CD4-positive, alpha-beta T cell treated with Interleukin-17A for 1 hour (primary cell): ENCODE results near the gene FAM13C.

Source experiments
- DNase-seq: peaks from one replicate; pipeline ENCODE4 v3.0.0-alpha.2; 2020

The FAM13C gene

DNA sequence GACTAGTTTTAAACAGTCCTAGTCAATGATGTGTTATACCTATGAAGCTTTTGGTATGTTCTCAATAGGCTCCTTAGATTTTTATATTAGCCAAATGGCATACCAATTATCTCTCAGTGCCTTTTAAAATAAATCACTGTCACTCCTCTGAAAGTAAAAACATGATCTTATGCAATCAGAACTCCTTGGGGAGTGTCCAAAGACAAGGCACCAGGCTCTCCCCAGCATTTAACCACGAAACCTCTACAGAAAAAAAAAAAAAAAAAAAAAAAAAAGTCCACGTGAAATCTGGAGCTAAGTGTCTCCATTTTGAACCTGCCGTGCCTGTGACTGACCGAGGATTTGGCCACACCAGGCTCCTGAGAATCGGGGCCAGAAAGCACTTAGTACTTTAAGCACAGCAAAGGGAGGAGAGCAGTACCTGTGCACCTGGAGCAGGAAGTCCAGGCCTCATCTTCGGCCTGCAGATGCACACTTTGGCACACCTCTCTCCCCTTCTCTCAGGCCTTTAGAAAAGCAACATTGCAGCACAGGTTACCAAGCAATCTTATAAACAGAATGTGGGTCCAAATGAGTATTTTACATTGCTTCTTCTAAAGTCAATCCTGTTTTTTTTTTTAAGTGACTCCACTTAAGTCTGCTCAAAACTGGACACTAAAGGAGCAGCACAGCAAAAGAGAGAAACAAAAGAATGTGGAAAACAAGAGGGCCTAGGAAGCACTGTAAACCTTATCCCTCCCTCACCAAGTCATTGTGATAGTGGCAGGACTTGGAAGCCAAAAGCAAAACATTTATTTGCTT lies 1.5 kb downstream of the FAM13C start:
- DNase-seq = no peak

DNA sequence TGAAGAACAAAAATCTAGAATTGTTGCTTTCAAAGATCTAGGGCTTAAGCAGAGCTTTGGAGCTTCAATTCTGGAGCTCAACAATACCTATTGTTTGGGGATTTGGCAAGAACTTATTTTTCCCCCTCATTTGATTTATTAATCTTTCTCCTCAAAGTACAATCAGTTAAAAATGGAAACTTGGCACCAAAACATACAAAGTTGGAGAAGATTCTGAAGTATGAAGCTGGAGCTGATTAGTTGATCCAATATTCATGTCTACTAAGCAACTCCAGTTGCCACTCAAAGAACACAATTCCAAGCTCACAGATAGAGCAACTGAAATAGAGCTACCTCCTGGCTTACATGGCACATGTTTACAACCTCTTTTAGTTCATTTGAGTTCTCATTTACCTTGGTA lies 3.8 kb downstream of the FAM13C start:
- DNase-seq = no peak

DNA sequence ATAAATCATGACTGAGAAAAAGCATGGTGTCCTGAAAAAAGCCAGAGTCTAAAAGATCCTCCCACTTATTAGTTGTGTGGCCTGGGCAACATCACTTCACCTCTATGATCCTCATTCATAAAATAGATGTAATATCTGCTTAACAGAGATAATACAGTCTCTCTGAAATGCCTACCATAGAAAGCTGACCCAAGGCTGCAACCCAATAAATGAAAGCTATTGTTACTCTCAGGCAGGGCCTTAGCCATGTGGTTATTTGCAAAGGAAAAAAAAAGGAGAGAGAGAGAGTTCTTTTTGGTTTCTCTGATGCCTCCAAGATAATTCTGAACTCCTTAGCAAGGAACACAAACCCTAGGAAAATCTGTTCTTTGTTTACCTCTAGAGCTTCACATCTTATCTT lies 7.9 kb downstream of the FAM13C start:
- no peak for DNase-seq

DNA sequence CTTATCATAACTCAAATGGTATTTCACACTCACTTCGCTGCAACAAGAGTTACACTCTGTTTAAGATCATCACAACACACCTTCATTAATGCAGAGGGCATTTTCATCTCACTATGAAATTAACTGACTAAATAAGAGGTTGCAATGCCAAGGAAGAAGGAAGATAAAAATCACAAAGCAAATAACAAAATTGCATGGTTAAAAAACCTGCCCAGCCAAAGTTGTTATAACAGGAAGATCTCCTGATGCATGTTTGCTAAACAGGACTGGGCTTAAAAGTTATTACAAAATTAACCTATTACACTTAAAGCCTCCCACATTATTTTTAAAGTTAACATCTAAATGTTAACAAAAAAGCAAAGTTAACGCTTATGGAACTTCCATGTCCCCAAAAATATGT lies 11.8 kb downstream of the FAM13C start:
- no peak for DNase-seq

DNA sequence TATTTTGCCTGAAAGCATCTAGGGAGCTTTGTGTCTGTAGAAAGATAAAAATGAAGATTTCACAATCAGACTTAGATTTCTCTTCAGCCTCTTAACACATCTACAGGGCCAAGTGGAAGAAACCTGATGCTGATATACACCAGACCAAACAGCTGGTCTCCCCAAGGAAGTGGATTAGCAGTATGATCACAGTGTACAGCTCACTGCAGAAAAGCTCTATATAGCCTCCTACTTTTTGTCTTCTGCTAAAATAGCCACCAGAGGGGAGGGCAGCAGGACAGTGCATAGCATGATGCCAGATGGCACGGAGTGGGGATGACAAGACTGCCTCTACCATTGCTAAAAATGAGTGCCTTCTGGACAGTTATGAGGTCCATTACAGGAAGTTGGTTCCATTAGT lies 16.0 kb downstream of the FAM13C start:
- no peak for DNase-seq

DNA sequence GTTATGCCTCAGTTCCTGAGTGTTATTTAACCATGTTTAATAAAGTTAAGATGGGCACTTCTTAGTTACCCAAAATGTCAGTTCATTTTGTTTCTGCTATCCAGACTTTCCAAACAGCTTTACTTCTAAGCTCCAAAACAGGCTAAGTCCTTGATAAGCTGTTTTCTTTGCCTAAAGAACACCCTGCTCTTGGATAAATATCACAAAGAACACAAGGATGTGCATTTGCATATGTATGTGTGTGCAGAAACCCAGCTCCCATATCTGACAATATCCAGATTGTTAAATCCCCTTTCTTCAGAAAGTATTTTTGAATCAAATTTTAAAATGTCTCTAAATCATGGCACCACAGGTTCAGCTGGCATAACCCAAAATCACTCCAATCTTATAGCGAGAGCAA lies 19.6 kb downstream of the FAM13C start:
- no peak for DNase-seq

DNA sequence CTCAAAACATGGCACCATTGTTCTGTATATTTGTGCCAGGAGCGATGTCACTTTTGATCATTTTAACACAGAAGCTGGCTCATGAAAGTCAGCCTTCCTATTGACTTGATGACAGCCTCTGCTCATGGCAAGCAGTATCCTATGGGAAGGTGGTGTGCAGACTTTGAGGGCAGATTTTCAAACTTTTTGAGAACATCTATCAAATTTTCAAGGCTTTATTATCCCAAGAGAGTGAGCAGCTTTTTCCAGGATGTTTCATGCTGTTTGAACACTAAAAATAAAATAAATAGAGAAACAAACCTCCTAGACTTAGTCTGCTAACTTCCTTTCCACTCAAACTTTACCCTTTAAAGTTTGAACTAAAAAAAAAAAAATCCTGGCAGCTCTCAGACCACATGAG lies 20.3 kb downstream of the FAM13C start:
- DNase-seq = no peak

DNA sequence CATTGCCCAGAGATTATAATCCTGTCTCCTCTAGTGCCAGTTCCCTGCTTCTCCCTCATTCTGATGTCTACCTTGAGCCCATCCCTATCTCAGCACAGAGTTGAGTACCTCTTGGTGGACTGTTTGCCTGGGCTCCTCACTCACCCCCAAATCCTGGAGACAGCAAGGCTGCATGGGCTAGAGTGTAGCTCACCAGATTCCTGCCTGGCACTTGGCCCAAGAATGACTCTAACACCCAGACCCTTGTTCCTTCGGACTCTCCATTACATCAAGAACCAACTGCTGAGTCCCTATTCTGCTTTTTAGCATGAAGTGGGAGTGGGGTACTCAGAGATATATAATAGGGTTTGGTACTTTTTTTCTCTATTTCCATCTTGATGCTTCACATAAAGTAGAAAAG lies 22.1 kb downstream of the FAM13C start:
- no peak for DNase-seq

DNA sequence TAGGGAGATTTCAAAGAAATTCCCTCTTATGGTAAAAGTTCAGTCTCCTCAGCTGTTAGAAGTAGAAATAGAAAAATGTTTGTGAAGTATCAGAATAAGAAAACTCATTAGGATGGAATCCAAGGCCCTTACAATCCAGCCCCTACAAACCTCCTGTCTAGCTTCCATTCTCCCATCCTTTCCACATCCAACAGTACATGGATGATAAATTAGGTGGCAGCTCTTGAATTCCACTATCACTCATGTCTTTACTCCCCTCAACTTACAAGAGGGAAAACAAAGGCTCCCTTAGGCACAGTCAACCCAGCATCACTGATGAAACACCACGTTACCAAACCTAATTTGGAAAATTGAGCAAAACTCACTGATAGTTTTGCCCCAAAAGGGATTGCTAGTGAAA lies 23.0 kb downstream of the FAM13C start:
- DNase-seq = no peak

DNA sequence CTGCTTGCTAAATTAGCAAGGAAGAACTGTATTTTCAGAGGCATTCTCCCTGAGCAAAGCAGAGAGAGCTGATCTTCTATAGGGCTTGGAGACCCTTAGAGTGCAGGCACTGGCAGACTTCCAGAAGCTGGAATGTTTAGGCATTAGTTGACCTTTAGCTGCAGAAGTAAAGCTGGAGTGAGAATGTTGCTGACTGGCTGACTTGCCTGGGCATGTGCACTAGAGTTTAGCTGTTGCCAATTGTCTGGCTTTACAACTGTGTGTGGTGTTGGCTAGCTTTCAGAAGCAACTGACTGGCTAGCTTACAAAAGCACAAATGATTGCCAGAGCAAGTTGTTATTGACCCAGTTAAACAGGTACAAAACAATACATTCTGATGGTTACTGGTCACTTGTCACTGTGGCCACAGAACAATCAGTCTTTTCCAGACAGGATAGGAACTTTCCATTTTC lies 25.1 kb downstream of the FAM13C start:
- DNase-seq = no peak

DNA sequence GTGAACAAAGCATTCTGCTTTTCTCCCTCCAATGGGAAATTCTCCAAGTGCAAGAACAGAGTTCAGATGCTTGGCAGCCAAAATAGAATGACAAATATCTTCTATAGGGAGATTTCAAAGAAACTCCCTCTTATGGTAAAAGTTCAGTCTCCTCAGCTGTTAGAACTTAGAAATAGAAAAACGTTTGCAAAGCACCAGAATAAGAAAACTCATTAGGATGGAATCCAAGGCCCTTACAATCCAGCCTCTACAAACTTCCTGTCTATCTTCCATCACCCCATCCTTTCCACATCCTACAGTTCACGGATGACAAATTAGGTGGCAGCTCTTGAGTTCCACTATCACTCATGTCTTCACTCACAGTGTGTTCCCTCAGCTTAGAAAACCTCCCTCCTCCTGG lies 25.7 kb downstream of the FAM13C start:
- no peak for DNase-seq

DNA sequence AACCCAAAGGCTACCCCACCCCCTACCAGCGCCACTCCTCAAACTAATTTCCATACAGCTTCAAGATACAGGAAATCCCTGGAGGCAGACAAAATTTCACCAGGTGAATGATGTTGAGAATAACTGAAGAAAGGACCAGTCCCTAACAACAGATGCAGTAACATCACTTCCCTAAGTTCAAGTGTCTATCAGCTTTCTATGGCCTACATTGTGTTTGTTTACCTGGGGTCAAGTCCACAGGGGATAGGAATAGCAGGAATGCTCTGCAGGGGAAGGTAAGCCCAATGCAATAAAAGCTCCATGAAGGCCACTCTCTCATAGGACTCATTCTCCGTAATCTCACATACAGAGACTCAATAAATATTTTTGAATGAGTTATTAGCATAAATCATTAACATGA lies 26.9 kb downstream of the FAM13C start:
- no peak for DNase-seq

DNA sequence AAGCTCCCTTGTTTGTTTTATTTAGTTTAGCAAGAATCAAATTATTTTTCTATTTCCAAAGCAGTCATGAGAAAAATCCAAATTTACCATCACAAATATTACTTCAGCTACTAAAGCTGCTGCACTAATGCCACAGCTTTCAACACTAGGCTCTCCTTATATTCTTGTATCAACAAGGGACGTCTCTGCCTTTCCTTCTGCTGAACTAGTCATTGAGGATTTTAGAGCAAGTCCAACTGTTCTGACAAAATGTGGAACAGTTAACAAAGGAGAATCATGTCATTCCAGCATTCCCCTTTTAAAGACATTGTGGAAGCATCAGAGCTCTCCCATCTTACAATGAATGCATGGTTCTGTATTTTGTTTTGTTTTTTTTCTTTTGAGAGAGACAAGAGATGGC lies 28.6 kb downstream of the FAM13C start:
- no peak for DNase-seq

DNA sequence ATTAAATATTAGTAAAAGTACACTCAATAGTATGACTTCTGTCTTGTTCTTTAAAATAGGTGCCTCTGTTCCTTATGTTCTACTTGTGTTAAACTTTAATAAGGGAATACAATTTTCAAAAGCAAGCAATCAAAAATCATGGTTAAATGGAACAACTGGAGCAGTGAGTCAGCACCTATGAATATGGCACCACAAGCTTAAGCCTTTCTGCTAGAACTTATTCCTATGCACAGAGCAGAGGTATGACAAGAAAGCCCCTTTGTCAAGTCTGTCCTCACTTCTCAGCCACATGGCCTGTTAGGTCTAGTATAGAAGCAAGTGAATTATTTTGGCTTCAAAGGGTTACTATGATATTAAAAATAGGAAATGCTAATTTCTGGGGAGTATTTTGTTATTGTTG lies 29.8 kb downstream of the FAM13C start:
- no peak for DNase-seq

DNA sequence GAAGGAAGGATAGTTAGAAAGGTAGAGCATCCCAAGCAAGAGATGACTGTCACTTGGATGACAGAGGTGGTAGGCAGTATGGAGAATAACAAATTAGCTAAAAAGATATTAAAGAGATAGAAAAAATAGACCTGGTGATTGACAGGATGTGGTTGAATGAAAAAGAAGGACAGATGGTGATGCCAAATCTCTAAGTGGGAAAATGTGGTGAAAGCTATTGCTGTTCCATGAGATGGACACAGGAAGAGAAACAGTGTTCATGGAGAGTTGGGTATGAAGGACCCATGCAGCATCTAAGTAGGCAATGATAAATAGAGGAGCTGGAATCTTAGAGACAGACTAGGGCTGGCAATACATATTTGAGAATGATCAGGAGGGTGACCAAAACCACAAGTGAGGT lies 30.7 kb downstream of the FAM13C start:
- DNase-seq = no peak

DNA sequence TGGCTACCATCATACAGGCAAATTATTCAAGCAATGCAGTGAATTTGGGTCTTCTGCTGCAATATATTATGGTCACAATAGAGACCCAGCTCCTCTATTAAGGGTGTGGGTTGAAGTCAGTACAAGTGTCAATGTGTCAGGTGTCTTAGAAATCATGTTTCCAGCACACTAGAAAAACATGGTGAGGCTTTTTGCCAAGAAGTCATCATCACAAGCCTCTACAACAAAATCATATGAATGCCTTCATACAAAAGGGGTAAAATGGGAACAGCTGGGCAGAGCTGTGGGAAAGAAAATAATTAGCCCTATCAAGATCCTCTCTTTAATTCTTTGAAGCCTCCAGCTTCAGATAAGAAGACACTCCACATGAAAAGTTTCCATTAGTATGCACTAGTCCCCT lies 37.2 kb downstream of the FAM13C start:
- no peak for DNase-seq

DNA sequence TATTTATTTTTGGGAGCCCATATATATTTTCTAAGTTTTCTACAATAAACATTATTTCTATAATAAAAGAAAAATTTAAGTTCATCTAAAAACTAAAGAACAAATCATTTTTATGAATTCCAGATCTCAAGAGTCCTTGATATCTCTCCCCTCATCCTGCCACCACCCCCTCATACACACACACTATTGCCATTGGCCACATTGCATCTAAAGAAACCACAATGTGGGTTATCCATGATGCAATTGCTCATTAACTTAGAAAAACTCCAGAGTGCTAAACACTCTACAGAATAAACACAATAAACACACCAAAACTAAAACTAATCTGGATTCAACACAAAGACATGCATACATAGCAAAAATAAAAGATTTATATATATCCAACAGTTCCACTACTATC lies 37.8 kb downstream of the FAM13C start:
- DNase-seq = no peak

DNA sequence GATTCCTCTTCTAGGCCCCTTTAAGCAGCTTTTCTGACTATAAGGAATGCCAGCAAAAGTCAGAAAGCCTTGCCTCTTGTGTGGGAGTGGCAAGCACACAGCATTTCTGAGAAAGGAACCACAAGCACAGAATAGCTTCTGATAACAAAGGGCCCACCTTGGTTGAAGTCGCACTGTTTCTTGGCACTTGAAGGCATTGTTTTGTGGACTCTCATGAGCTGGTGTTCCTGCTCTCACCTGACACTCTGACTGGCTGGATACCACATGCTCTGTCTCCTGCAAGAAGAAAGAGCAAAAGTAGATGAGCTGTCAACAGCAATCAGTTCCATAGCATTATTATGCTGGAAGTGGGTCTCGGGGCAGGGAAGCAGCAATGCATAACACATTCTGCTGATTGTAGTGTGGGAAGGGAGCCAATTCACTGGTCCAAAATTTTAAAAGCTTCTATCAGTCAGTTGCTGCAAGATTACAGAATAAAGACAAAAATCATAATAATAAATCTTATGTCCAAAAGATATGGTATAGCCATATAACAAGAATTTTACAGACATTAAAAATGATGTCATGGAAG lies 38.4 kb downstream of the FAM13C start:
- DNase-seq = no peak

DNA sequence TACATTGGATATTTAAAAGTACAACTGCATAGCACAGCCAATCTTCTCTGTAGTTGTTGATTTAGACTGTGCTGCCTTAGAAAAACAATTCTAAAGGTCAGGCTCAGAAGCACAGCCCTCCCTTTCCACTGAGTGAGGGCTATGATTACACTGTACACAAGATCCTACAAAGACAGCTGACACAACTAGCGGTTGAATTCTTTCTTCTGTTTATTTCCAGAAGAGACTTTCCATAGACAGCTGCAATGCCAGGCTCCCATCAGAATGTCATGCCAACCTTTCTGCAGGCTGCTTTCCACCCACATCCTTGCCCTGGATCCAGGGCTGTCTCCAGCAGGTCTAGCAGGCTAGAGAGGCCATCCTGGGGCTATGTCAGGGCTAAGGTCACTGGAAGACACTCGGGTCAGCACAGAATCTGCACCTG lies 39.3 kb downstream of the FAM13C start:
- DNase-seq = no peak

DNA sequence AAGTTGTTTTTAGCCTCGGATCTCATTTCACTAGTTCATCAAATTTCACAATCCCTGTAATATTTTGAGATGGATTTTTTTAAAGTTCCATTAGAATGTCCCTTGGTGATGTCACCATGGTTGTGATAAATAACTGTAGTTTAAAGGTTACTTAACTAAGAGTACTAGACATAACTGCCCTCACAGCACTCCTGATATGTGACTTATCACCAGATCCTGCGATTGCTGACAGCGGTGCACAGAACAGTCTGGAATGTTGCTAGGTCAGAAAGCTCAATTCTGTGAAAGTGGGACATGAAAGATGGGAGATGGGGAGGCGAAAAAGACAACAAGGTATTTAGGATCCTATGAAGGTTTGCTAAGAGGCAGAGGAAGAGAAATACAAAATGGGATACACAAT lies 40.2 kb downstream of the FAM13C start:
- no peak for DNase-seq

DNA sequence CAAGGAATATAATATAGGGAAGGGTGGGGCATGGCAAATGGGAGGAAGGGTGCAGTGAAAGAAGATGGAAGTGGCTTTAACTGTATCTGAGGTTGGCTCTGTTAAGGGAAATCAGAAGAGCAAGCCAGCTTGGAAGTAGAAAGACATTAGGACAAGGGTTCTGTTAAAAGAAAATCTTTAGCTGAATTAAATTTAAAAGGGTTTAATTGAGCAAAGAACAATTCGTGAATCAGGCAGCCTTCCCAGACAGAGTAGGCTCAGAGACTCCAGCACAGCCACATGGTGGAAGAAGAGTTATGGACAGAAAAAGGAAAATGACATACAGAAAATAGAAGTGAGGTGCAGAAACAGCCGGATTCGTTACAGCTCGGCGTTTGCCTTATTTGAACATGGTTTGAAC lies 42.0 kb downstream of the FAM13C start:
- no peak for DNase-seq

DNA sequence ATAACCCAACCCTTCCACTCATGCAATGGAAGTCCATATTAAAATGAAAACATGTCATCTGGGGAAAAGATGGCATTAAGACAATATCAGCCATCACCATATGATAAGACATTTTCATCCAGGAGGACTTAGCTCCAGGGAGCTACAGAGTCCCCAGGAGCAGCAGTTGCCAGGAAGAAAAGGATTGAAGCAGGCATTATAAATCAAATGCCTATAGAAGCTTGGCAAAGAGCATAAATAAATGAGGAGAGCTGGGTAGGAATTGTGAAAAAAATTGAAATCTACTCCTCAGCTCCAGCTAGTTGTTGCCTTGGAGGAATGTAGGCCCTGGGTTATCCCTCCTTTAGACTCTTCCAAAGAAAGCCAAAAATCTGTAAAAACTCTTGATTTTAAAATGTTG lies 42.5 kb downstream of the FAM13C start:
- no peak for DNase-seq

DNA sequence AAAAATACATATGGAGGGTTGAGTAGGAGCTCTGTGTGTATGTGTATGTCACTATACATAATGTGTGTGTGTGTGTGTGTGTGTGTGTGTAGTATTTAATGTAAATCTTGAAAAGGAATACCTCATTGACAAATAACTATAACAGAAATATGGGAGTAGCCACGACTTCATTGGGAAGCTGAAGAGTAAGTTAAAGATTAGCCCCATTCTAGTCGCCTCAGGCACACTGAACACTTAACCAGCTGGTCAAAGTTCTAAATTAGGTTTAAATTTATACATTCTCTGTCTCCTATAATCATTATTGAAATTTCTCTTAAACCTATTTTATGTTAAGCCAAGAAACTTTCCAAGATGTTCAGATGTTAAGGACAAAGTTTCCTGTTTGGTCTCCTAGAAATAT lies 45.3 kb downstream of the FAM13C start:
- no peak for DNase-seq

DNA sequence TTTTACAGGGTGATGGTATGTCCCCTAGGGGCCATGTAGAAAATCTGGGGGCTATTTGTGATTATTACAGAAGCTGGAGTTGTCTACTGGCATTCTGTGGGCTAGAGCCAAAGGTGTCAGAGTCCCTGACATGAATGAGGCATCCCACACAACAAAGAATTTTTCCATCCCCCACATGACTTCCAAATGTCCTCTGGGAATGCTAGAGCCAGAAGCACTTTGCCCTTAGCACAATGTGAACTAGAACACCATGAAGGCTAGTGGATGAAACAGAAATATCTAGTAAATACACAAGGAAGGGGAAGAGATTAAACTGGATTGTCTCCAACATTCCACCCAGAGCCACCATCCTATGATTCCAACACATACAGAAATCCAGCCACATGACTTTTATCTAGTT lies 46.9 kb downstream of the FAM13C start:
- DNase-seq = no peak

DNA sequence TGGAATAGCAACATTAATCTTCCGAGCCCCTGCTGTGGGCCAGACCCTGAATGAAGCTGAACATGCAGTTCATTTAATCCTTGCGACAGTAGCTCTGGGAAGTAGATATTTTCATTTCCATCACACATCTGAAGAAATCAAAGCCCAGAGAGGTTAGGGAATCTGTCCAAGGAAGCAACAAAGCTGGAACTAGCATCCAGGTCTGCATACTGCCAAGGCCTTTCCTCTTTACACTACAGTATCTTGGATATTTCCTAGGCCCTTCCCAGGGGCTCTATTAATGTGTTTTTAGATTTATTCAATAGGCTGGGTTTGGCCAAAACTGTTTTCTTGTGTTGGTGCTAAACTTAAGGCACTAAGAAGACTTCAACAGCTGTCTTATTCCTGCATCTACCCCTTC lies 48.1 kb downstream of the FAM13C start:
- DNase-seq = no peak
